IMR-90 (cell line): Measurements from ENCODE around the gene TENM3. TPM values are rescaled to one million over a fixed set of nuclear protein-coding genes. Genes with fewer than 3 reads are reported as not detected.

Experiments used
- ATAC-seq: fragments of 200-7000 bp; cut with Tn5 transposase; 2 replicates; pipeline ENCODE4 v1.9.1; 2020; ENCODE audit warnings: low read depth, mild to moderate bottlenecking, moderate library complexity
- BruUV-seq: library from RNA; stranded (reverse); fragments of 400-500 nt; replicated peaks from 2 replicates; lab custom pipeline; 2021; lab: Mats Ljungman, UMichigan
- CTCF ChIA-PET: fragments of 300-600 bp; formaldehyde crosslinking; extraction: SDS; loops from one replicate; lab custom pipeline; 2021; ENCODE audit warnings: antibody characterized with exemption; lab: Yijun Ruan, JAX
- POLR2A ChIA-PET: fragments of 300-600 bp; sonication (Branson Sonifier 250); formaldehyde crosslinking; loops from one replicate; lab custom pipeline; 2022; ENCODE audit warnings: antibody characterized with exemption; ENCODE audit not compliant: unreplicated experiment; lab: Charles Lee
- DNase-seq: peaks from one replicate; pipeline ENCODE4 v3.0.0; 2013
- H2AFZ ChIP-seq: replicated peaks from 2 replicates; pipeline ENCODE3; 2013; ENCODE audit warnings: low read length, mild to moderate bottlenecking; ENCODE audit not compliant: poor library complexity
- H2AK5ac ChIP-seq: 2 replicates; pipeline ENCODE4 v1.6.1; 2013; ENCODE audit warnings: low read depth, low read length, inconsistent platforms
- H2AK9ac ChIP-seq: replicated peaks from 2 replicates; pipeline ENCODE3; 2013; ENCODE audit warnings: mild to moderate bottlenecking, low read depth, low read length, moderate library complexity; ENCODE audit not compliant: poor library complexity
- H2BK120ac ChIP-seq: 2 replicates; pipeline ENCODE4 v1.6.1; 2013; ENCODE audit warnings: low read depth, low read length, inconsistent platforms
- H2BK15ac ChIP-seq: 3 replicates; pipeline ENCODE4 v1.6.1; 2013; ENCODE audit warnings: low read depth, low read length, inconsistent platforms
- H2BK20ac ChIP-seq: 2 replicates; pipeline ENCODE4 v1.6.1; 2013; ENCODE audit warnings: low read depth, mild to moderate bottlenecking, inconsistent platforms, low read length, moderate library complexity
- H2BK5ac ChIP-seq: 2 replicates; pipeline ENCODE4 v1.6.1; 2013; ENCODE audit warnings: mild to moderate bottlenecking, low read depth, low read length, inconsistent platforms; ENCODE audit not compliant: poor library complexity, severe bottlenecking
- H3K14ac ChIP-seq: replicated peaks from 2 replicates; pipeline ENCODE4 v1.6.1; 2013; ENCODE audit warnings: low read depth, low read length, inconsistent platforms
- H3K18ac ChIP-seq: 2 replicates; pipeline ENCODE4 v1.6.1; 2013; ENCODE audit warnings: low read depth, low read length, control low read depth
- H3K23ac ChIP-seq: 2 replicates; pipeline ENCODE4 v1.6.1; 2013; ENCODE audit warnings: low read depth, low read length, inconsistent platforms
- H3K27ac ChIP-seq: 2 replicates; pipeline ENCODE4 v1.5.1; 2013; ENCODE audit warnings: mild to moderate bottlenecking, control low read depth, low read length; ENCODE audit not compliant: insufficient read depth
- H3K27me3 ChIP-seq: 2 replicates; pipeline ENCODE4 v1.6.1; 2013; ENCODE audit warnings: low read length; ENCODE audit not compliant: control insufficient read depth, insufficient read depth
- H3K36me3 ChIP-seq: 2 replicates; pipeline ENCODE4 v1.6.1; 2013; ENCODE audit warnings: low read length, mixed read lengths; ENCODE audit not compliant: control insufficient read depth, insufficient read depth
- H3K4ac ChIP-seq: 2 replicates; pipeline ENCODE4 v1.6.1; 2013; ENCODE audit warnings: low read depth, low read length, inconsistent platforms
- H3K4me1 ChIP-seq: 2 replicates; pipeline ENCODE4 v1.6.1; 2013; ENCODE audit warnings: low read length, mixed read lengths; ENCODE audit not compliant: control insufficient read depth, insufficient read depth
- H3K4me2 ChIP-seq: 2 replicates; pipeline ENCODE4 v1.6.1; 2013; ENCODE audit warnings: low read depth, mild to moderate bottlenecking, control low read depth, low read length, moderate library complexity
- H3K4me3 ChIP-seq: 2 replicates; pipeline ENCODE4 v1.5.1; 2013; ENCODE audit warnings: low read depth, mild to moderate bottlenecking, control low read depth, low read length, moderate library complexity; ENCODE audit not compliant: insufficient read depth
- H3K56ac ChIP-seq: 2 replicates; pipeline ENCODE4 v1.6.1; 2013; ENCODE audit warnings: low read length, inconsistent platforms; ENCODE audit not compliant: insufficient read depth; ENCODE audit errors: extremely low read depth
- H3K79me1 ChIP-seq, 2 experiments: 2 replicates each; pipeline ENCODE4 v1.6.1; 2013; ENCODE audit warnings: low read length in 2 of 2, inconsistent platforms in 1 of 2, low read depth in 1 of 2
- H3K9ac ChIP-seq: 2 replicates; pipeline ENCODE4 v1.6.1; 2013; ENCODE audit warnings: low read depth, low read length, control low read depth
- H3K9me1 ChIP-seq: 2 replicates; pipeline ENCODE4 v1.6.1; 2013; ENCODE audit warnings: low read length, inconsistent platforms; ENCODE audit not compliant: insufficient read depth
- H3K9me3 ChIP-seq: 2 replicates; pipeline ENCODE4 v1.6.1; 2013; ENCODE audit warnings: low read length; ENCODE audit not compliant: control insufficient read depth, insufficient read depth
- H4K20me1 ChIP-seq: 2 replicates; pipeline ENCODE4 v1.6.1; 2013; ENCODE audit warnings: low read length, inconsistent platforms; ENCODE audit not compliant: insufficient read depth
- H4K5ac ChIP-seq: 2 replicates; pipeline ENCODE4 v1.6.1; 2013; ENCODE audit warnings: mild to moderate bottlenecking, low read depth, low read length, control low read depth
- H4K8ac ChIP-seq, 2 experiments: 2 replicates each; pipeline ENCODE4 v1.6.1; 2013; ENCODE audit warnings: low read depth in 2 of 2, low read length in 2 of 2, control low read depth in 1 of 2, inconsistent platforms in 1 of 2
- H4K91ac ChIP-seq: 2 replicates; pipeline ENCODE4 v1.6.1; 2013; ENCODE audit warnings: low read depth, low read length, inconsistent platforms; ENCODE audit not compliant: insufficient read depth
- BHLHE40 ChIP-seq: fragments of 150-350 bp; IDR thresholded peaks from 2 replicates; pipeline ENCODE4 v1.6.1; 2016; ENCODE audit warnings: mild to moderate bottlenecking, low read depth, low read length
- CEBPB ChIP-seq: IDR thresholded peaks from 2 replicates; pipeline ENCODE4 v1.6.1; 2012; ENCODE audit warnings: low read depth, low read length, improper control_type of control experiment
- CHD1 ChIP-seq: IDR thresholded peaks from 2 replicates; pipeline ENCODE4 v1.6.1; 2012; ENCODE audit warnings: low read depth, low read length, improper control_type of control experiment
- CTCF ChIP-seq: conservative IDR thresholded peaks from 2 replicates; pipeline ENCODE4 v1.5.1; 2012; ENCODE audit warnings: mild to moderate bottlenecking, low read depth, low read length, improper control_type of control experiment
- ELK1 ChIP-seq: fragments of 150-350 bp; IDR thresholded peaks from 2 replicates; pipeline ENCODE4 v1.6.1; 2016; ENCODE audit warnings: low read depth, mild to moderate bottlenecking, low read length, moderate library complexity, borderline replicate concordance
- FOS ChIP-seq: fragments of 150-350 bp; IDR thresholded peaks from 2 replicates; pipeline ENCODE4 v1.6.1; 2016; ENCODE audit warnings: low read depth, low read length
- MAFK ChIP-seq: IDR thresholded peaks from 2 replicates; pipeline ENCODE4 v1.6.1; 2012; ENCODE audit warnings: low read depth, low read length, improper control_type of control experiment
- MAZ ChIP-seq: IDR thresholded peaks from 2 replicates; pipeline ENCODE4 v1.6.1; 2012; ENCODE audit warnings: low read depth, mild to moderate bottlenecking, low read length, improper control_type of control experiment, moderate library complexity, borderline replicate concordance
- MXI1 ChIP-seq: IDR thresholded peaks from 2 replicates; pipeline ENCODE4 v1.6.1; 2012; ENCODE audit warnings: low read depth, mild to moderate bottlenecking, low read length, moderate library complexity, borderline replicate concordance
- NFE2L2 ChIP-seq: fragments of 150-350 bp; IDR thresholded peaks from 2 replicates; pipeline ENCODE4 v1.6.1; 2016; ENCODE audit warnings: low read depth, mild to moderate bottlenecking, low read length
- RAD21 ChIP-seq: IDR thresholded peaks from 2 replicates; pipeline ENCODE4 v1.6.1; 2012; ENCODE audit warnings: low read length, improper control_type of control experiment
- RCOR1 ChIP-seq: IDR thresholded peaks from 2 replicates; pipeline ENCODE4 v1.6.1; 2012; ENCODE audit warnings: mild to moderate bottlenecking, low read length, improper control_type of control experiment; ENCODE audit not compliant: insufficient replicate concordance
- RFX5 ChIP-seq: IDR thresholded peaks from 2 replicates; pipeline ENCODE4 v1.8.0; 2012; ENCODE audit warnings: low read depth, mild to moderate bottlenecking, low read length, moderate library complexity
- SMC3 ChIP-seq: fragments of 150-350 bp; IDR thresholded peaks from 2 replicates; pipeline ENCODE4 v1.6.1; 2016; ENCODE audit warnings: low read depth, mild to moderate bottlenecking, antibody characterized with exemption, low read length, moderate library complexity
- USF2 ChIP-seq: fragments of 150-350 bp; IDR thresholded peaks from 2 replicates; pipeline ENCODE4 v1.6.1; 2017; ENCODE audit warnings: mild to moderate bottlenecking, antibody characterized with exemption, low read length, low read depth
- WGBS, 2 experiments: methylation state at CpG; one replicate each; pipeline versions ENCODE4 v1.1.5 to v1.1.7; 2013; ENCODE audit warnings: missing lambda C conversion rate in 2 of 2; ENCODE audit not compliant: insufficient read length in 1 of 2; ENCODE audit errors: extremely low coverage in 2 of 2; 5-methylcytosine and 5-hydroxymethylcytosine counted together
- dilution Hi-C: fragments of 300-500 bp; cut with HindIII; formaldehyde crosslinking; loops from one replicate; pipeline ENCODE4 v1.14.3; 2018; ENCODE audit warnings: low sequenced_read_pairs; ENCODE audit not compliant: unreplicated experiment
- in situ Hi-C: fragments of 300-500 bp; cut with MboI; formaldehyde crosslinking; loops from 3 replicates; pipeline ENCODE4 v1.14.3; 2019; ENCODE audit warnings: low sequenced_read_pairs, inconsistent platforms, mixed read lengths
- intact Hi-C: fragments of 100-400 bp; cut with micrococcal nuclease; formaldehyde crosslinking; loops from 2 replicates; pipeline ENCODE4 v1.10.0; 2022
- polyA plus RNA-seq, 3 experiments: library from polyadenylated mRNA; depleted of rRNA; stranded (reverse); fragments of >200 nt; gene quantifications; 2 replicates each; pipeline ENCODE4 v1.2.3, GENCODE V29; 2012; ENCODE audit warnings: low replicate concordance in 1 of 3
- total RNA-seq: library from RNA; depleted of rRNA; stranded (reverse); fragments of >200 nt; gene quantifications from 2 replicates; pipeline ENCODE4 v1.2.3, GENCODE V29; 2012

TENM3 gene
- total and polyA plus RNA-seq, 2 of the 4 experiments (the other 2 are of a cell fraction): 29.9 to 173 TPM

- dilution Hi-C loops (no loop called here), intact Hi-C loops (no loop called here), in situ Hi-C loops (no loop called here)
- no peak overlapping the region for H2AFZ ChIP-seq
- no peak for TF ChIP-seq SMC3
- no peak for TF ChIP-seq ELK1
- no peak for TF ChIP-seq NFE2L2
- TF ChIP-seq FOS: no peak
- no peak for TF ChIP-seq USF2
- TF ChIP-seq MAFK: no peak
- TF ChIP-seq MXI1: no peak
- no peak for TF ChIP-seq CHD1
- TF ChIP-seq RFX5: no peak
- TF ChIP-seq RAD21: no peak
- no peak for TF ChIP-seq MAZ
- TF ChIP-seq CEBPB: no peak
- TF ChIP-seq RCOR1: no peak
- no peak for TF ChIP-seq CTCF
- TF ChIP-seq BHLHE40: no peak
- H3K9ac ChIP-seq: no peak overlapping the region
- H3K9me1 ChIP-seq: no peaks in the 10 kb centered on the region
- H3K4me1 ChIP-seq: no peaks in the 10 kb centered on the region
- no peaks in the 10 kb centered on the region for H4K20me1 ChIP-seq
- H2BK5ac ChIP-seq: no peak overlapping the region
- H3K4me2 ChIP-seq: no peak overlapping the region
- no peak overlapping the region for H2BK120ac ChIP-seq
- BruUV-seq: no TSS peak
- H3K9me3 ChIP-seq: peaks cover 3% of the 10 kb centered on the region; the same call in 1 of the 2 replicates
- CTCF ChIA-PET: no interaction called here
- DNase-seq: no peak
- ATAC-seq: no peak
- no peak overlapping the region for H4K8ac ChIP-seq
- H2BK20ac ChIP-seq: no peak overlapping the region
- POLR2A ChIA-PET: no interaction called here
- H3K18ac ChIP-seq: no peak overlapping the region
- no peaks in the 10 kb centered on the region for H3K36me3 ChIP-seq
- H2BK15ac ChIP-seq: no peak overlapping the region
- H3K56ac ChIP-seq: no peak overlapping the region
- no peaks in the 10 kb centered on the region for H3K79me1 ChIP-seq
- H3K27me3 ChIP-seq: no peaks in the 10 kb centered on the region
- no peak overlapping the region for H2AK5ac ChIP-seq
- H3K23ac ChIP-seq: no peak overlapping the region
- WGBS, 2 experiments: no CpG with 5 or more reads among the region's 3 CpGs
- no peak overlapping the region for H3K14ac ChIP-seq
- no peak overlapping the region for H3K27ac ChIP-seq
- H3K4me3 ChIP-seq: no peak overlapping the region
- no peak overlapping the region for H3K4ac ChIP-seq
- H2AK9ac ChIP-seq: no peak overlapping the region
- H4K5ac ChIP-seq: no peak overlapping the region
- H4K91ac ChIP-seq: no peak overlapping the region
Observed at GRCh38 chr4:182411391-182411790, 168.2 kb downstream of the TENM3 start.
